Lower leg skin (tissue), 3 donors: ENCODE results near the gene CCDC18.

Experiments
- CTCF ChIP-seq, 3 donors: fragments of 450-650 bp; IDR thresholded peaks; one replicate each; pipeline ENCODE4 v1.5.1; 2016; ENCODE audit warnings: antibody characterized with exemption in 3 of 3, mild to moderate bottlenecking in 3 of 3, moderate library complexity in 2 of 3
- POLR2A ChIP-seq, 2 donors: fragments of 450-650 bp; IDR thresholded peaks; one replicate each; pipeline ENCODE4 v1.6.1; 2016 to 2017; ENCODE audit warnings: antibody characterized with exemption in 2 of 2, mild to moderate bottlenecking in 1 of 2, moderate library complexity in 1 of 2

GRCh38 chr1:93137604-93138292, 42.8 kb upstream of the CCDC18 start:
- TF ChIP-seq CTCF (IDR thresholded peaks at IDR 0.05) (no peak), POLR2A (IDR thresholded peaks at IDR 0.05) (no peak)
